Right kidney (tissue), 1 donor: ENCODE measurements around the gene NRP2.

Experiments used
- DNase-seq: peaks from one replicate; pipeline ENCODE4 v3.0.0-alpha.2; 2016

NRP2 gene

DNA sequence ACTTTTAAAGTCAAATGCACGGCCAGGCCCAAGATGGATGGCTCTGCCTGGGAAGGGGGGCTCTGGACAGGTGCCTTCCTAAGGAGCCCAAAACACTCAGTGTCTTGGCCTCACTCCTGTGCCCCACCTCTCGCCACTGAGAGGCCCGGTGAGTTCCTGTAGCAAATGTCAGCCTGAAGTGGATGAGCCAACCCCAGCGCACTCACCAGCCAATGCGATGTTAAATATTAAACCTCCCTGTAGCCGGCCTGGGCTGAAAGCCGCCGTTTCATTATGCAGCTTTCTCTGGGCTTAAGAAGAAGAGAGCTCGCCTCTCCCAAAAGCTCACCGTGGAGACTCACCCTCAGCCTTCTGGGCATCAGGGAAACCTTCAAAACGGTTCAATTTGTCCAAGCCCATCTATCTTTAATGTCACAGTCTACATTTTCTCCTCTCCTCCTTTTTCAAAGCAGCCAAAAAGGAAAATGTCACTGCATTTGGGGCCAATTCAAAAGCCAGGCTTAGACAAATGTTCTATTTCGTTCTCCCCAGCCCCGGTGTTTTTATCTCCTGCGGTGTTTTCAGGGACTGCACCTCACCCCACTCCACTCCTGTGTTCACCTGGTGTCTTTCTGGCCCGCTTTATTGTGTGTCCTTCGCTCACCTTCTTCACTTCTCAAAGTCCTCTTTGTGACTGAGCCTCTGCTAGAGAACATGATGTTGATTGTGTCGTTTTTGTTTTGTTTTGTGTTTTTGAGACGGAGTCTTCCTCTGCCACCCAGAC is 124.0 kb downstream of the NRP2 start:
- no peak for DNase-seq

GRCh38 chr2:205807229-205807628 is 124.9 kb downstream of the NRP2 start:
- no peak for DNase-seq

GRCh38 chr2:205807758-205808157 is 125.5 kb downstream of the NRP2 start:
- DNase-seq: no peak

GRCh38 chr2:205808486-205809121 is 126.3 kb downstream of the NRP2 start:
- DNase-seq: no peak

DNA sequence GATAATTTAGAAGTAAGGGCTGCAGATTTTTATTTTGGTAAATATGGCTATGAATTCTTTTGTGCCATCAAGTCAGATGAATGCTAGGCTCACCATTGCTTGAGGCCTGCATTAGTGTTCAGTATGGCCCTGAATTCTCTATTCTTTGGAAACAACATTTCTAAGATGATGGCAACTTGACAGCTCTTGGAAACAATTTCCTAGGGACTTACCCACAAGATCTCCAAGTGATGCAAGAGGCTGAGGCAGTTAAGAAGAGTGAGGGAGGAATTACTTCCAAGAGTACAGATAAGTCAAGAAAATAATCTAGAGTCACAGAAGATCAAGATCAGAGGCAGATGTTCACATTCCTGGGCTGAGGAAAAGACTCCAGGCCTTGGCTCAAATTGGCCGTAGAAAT is 129.1 kb downstream of the NRP2 start:
- no peak for DNase-seq

DNA sequence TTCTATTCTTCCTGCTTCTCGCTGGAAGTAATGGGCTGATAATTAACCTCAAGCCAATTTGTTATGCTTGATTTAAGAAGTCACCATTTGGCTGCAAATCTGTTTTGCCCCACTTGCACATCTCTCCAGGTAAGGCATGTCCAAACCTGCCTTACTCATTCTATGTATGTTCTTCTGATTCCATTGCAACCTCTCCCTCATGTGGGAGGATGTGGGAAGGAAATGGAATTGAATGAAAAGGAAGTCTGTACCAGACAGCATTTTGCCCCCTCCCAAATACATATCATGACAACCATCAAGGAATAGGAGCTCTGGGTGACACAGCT is 131.7 kb downstream of the NRP2 start:
- DNase-seq: no peak

DNA sequence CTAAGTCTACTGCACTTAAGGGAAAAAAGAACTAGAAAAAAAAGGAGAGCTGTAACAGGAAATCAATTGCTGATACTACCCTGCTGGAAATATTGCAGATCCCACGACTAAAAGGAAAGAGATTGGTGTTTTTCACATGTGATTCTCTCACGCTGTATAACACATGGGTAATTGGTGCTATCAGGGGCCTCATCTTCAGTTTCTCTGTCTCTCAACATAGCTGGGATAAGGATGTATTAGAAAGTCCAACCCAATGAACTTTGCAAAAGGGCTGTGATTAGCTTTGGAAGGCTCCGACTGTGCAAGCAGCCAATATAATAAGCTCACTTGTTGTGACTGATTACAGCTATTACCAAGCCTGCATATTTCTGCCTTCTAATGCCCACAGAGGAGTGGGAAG is 133.4 kb downstream of the NRP2 start:
- no peak for DNase-seq

DNA sequence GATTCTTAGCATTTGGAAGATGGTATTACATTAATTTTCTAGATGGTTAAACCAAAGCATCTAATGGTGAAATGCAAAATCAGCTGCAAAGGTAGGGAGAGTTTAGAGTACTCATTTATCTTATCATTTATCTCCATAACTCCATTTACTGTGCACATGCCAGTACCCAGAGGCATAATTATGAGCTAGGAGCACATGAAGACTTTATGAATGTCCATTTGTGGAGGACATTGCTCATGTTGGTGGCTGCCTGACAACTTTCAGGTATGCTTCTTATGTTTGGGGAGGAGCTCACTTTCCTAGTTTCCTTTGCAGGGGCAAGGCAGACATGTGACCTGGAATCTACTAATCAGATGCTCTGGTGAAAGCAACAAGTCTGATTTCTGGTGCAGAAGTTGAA is 134.0 kb downstream of the NRP2 start:
- no peak for DNase-seq

DNA sequence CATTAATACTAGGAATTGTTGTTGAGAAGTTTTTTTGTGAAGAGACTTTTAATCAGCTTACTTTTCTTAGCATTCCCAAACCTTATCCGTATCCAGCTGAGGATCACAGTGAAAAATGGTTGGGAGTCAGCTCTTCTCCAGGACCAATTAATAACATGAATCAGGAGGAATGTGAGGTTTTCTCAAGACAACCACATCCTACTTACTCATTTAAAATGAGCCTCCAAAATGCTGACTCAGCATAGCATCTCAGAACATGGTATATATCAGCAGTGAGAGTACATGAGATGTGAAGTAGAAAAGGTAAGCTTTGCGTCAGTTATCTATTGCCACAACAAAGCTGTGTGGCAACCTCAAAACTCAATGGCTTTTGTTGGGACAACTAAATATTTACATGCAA is 140.3 kb downstream of the NRP2 start:
- DNase-seq: no peak

GRCh38 chr2:205827809-205828365 is 145.6 kb downstream of the NRP2 start:
- peak; percentile 47 for DNase-seq

DNA sequence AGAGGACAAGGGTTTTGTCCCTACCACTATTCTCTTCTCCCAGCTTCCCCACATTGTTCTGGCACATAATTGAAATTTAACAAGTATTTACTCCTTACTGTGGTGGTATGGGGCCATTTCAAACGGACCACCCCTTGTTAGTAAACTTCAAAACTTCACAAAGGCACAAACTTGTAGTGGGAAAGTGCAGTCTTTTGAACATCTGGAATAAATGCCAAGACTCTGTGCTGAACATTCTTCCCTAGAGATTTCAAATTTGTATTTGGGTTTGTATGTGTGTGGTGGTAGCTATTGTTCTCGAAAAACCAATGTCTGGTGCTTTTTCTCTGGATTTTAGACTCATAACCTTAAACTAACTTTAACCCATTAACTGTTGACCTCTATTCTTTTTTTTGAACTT is 151.6 kb downstream of the NRP2 start:
- no peak for DNase-seq

- no peak for DNase-seq
Observed at GRCh38 chr2:205834796-205835195, 152.5 kb downstream of the NRP2 start.

DNA sequence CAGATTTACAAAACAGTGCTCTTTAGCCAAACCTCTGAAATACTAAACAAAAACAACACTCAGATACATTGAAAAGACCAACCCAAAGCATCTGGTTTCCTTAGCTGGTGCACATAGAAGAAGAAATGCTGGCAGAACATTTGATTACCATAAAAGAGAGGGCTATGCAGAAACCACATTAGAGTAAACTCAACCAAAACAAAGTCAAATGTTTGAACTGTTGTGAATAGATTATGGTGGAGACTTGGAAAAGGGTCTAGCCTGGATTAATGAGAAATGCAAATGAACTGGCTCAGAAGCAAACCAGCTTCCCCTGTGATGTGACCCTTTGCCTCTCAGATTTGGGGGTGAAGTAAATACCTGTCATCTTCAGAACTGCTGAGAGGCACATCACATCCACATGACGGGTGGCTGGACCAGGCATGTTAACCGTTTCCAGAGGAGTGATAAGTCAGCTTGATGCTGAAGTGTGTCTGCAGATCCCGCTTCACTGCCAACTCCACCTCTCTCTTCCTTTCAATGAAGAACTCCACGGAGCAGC is 153.0 kb downstream of the NRP2 start:
- DNase-seq: no peak

- DNase-seq: no peak
Observed at GRCh38 chr2:205835923-205836322, 153.6 kb downstream of the NRP2 start.

- DNase-seq: no peak
Observed at GRCh38 chr2:205836477-205837221, 154.3 kb downstream of the NRP2 start.

- no peak for DNase-seq
Observed at GRCh38 chr2:205837663-205838062, 155.4 kb downstream of the NRP2 start.

DNA sequence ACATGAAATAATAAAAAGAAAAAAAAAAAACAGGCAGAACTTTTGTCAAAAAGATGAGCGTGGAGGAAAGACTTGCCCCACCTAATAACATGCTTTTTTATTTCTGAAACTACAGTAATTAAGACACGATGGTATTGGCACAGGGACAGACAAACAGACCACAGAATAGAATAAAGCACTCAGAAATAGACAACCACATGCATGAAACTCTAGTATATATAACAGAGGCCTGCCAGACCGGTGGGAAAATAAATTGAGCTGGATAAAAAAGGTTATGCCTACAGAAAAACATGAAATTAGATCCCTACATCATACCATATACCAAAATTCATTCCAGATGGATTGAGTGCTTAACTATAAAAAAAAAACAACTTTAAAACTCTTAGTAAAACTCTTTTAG is 163.1 kb downstream of the NRP2 start:
- DNase-seq: no peak
